ENCODE data around the gene FES.

FES gene

GRCh38 chr15:90901175-90902039 is 17.1 kb downstream of the FES start:
- TF ChIP-seq CTCF (IDR thresholded peaks at IDR 0.05; ENCODE audit: insufficient read depth, low read depth, low read length, missing control alignments) = no peak
- peak overlapping the region; percentile 69 for H3K4me3 ChIP-seq (ENCODE audit: low read depth, low read length)
- DNase-seq (ENCODE audit: low read depth) = no peak

- peak overlapping the region; percentile 69 for H3K4me3 ChIP-seq (ENCODE audit: low read depth, low read length)
- peak; percentile 91 for DNase-seq (ENCODE audit: low read depth)
- peak; percentile 84 for TF ChIP-seq CTCF (IDR thresholded peaks at IDR 0.05; ENCODE audit: insufficient read depth, low read depth, low read length, missing control alignments)
These were observed 17.9 kb downstream of the FES start for GRCh38 chr15:90902040-90902839.

- TF ChIP-seq CTCF (IDR thresholded peaks at IDR 0.05; ENCODE audit: insufficient read depth, low read depth, low read length, missing control alignments) = no peak
- H3K4me3 ChIP-seq (ENCODE audit: low read depth, low read length) = peak within 1 kb of the TSS; percentile 73
- DNase-seq (ENCODE audit: low read depth) = peak; percentile 91
These were observed 18.8 kb downstream of the FES start, which contains the start of gene MAN2A2 for GRCh38 chr15:90902840-90903732. Gene MAN2A2 (plus strand): TSS chr15:90903302. CDS start chr15:90904208, 906 bp downstream.

GRCh38 chr15:90903733-90904536 is 19.6 kb downstream of the FES start:
- H3K4me3 ChIP-seq (ENCODE audit: low read depth, low read length) = peak overlapping the region; percentile 73
- TF ChIP-seq CTCF (IDR thresholded peaks at IDR 0.05; ENCODE audit: insufficient read depth, low read depth, low read length, missing control alignments) = peak; percentile 12
- peak; percentile 46 for DNase-seq (ENCODE audit: low read depth)

- TF ChIP-seq CTCF (IDR thresholded peaks at IDR 0.05; ENCODE audit: insufficient read depth, low read depth, low read length, missing control alignments) = no peak
- no peak overlapping the region for H3K4me3 ChIP-seq (ENCODE audit: low read depth, low read length)
- DNase-seq (ENCODE audit: low read depth) = no peak
These were observed 20.4 kb downstream of the FES start for GRCh38 chr15:90904746-90905145.

Data from GM12865 (cell line).